MM.1S (cell line): ENCODE data around the gene RNF138.

ENCODE experiments used
- EZH2phosphoT487 ChIP-seq: fragments of 300-600 bp; sonication (generic); IDR thresholded peaks from 2 replicates; pipeline ENCODE4 v1.6.1; 2018; ENCODE audit warnings: antibody characterized with exemption, low read length
- TF ChIP-seq, protein P1 (sequence below): fragments of 300-600 bp; sonication (generic); IDR thresholded peaks from 2 replicates; pipeline ENCODE4 v1.5.1; 2016; ENCODE audit warnings: antibody characterized with exemption, low read length, mixed read lengths

DNA sequence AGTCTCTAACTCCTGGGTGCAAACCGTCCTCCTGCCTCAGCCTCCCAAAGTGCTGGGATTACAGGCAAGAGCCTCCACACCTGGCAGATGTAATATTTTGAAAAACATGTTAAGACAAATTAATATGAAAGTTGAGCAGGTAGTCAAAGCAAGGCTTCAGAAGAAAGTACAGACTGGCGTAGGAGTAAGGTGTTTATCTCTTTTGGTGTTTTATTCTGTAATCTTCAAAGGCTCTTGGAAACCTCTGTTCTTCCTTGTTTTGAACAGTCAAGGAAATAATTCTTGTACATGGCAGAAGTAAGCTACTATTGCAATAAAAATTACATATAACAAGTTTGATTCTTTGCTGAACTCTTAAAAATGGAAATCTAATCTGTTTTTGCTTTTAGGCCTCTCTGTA is 5.3 kb downstream of the RNF138 start:
- TF ChIP-seq, protein P1, sequence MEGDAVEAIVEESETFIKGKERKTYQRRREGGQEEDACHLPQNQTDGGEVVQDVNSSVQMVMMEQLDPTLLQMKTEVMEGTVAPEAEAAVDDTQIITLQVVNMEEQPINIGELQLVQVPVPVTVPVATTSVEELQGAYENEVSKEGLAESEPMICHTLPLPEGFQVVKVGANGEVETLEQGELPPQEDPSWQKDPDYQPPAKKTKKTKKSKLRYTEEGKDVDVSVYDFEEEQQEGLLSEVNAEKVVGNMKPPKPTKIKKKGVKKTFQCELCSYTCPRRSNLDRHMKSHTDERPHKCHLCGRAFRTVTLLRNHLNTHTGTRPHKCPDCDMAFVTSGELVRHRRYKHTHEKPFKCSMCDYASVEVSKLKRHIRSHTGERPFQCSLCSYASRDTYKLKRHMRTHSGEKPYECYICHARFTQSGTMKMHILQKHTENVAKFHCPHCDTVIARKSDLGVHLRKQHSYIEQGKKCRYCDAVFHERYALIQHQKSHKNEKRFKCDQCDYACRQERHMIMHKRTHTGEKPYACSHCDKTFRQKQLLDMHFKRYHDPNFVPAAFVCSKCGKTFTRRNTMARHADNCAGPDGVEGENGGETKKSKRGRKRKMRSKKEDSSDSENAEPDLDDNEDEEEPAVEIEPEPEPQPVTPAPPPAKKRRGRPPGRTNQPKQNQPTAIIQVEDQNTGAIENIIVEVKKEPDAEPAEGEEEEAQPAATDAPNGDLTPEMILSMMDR: no peak
- no peak for TF ChIP-seq EZH2phosphoT487
